COLO668 (cell line): ENCODE data around the gene GUF1.
"Not testable (repeated sequence)": the region's sequence is repeated elsewhere in the genome, so short reads cannot be mapped to it uniquely, and the experiment has no call there.

ENCODE experiments used
- DNase-seq: peaks from one replicate; lab custom pipeline; 2025; ENCODE audit not compliant: unreplicated experiment; lab: John Stamatoyannopoulos, UW

Gene GUF1

DNA sequence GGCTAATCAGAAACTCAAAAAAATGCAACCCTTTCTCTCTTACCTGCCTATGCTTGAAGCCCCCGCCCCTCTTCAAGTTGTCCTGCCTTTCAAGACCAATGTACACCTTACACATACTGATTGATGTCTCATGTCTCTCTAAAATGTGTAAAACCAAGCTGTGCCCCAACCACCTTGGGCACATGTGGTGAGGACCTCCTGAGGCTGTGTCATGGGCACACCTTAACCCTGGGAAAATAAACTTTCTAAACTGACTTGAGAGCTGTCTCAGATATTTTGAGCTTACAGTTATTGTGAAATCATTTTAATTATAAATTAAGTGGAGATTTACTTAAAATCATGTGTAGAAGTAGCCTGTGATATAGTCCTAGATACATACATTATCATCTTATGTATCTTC lies 22.2 kb downstream of the GUF1 start:
- DNase-seq = no peak

DNA sequence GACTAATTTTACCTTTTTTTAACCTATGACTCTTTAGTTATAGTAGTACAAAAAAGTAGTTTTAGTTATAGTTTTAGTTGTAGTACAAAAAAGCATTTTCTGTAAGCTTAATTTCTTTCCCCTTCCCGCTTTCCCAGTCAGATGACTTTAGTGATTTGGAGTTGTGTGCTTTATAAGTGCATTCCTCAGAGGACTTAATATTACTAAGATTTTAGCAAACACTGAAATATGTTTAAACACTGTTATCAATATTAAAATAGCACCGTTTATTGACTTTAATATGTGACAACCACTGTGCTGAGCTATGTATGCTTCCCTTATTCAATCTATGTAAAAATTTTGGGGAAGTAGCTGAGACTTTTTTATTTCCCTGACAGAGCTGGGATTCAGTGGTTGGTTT lies 22.8 kb downstream of the GUF1 start:
- no peak for DNase-seq

DNA sequence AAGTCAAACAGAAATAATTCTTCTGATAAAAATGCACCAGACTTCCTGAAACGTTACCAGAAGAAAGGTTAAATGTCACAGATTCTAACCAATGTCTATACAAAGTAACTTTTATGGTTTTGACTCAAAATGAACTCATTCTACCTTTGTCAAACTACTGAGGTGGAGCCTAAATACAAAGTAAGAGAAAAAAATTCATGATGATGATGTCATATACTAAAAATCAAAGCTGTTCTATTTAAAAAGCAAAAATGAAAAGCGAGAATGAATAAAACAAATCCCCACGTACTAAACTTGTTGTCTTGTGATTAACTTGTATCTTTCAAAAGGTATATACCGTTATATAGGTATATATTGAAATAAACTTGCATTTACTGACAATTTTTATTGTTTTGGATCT lies 26.5 kb downstream of the GUF1 start:
- no peak for DNase-seq

DNA sequence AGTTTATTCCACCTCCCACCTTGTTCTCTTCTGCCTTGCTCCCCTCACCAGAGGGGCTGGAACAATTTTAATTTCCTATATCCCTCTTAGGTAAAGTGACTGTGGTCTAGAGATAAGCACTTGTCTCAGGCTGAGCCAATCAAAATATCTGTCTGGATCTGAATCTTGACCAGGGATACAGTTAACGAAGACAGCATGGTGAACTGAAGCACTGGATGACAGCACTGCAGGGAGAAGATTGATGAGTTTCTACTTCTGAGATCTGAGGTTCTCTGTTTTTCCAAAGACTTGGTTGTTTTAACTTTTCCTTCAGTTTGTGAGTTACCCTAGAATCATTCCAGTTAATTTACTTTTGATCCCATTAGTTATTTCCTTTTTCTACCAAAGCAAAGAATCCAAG lies 34.9 kb downstream of the GUF1 start:
- no peak for DNase-seq

DNA sequence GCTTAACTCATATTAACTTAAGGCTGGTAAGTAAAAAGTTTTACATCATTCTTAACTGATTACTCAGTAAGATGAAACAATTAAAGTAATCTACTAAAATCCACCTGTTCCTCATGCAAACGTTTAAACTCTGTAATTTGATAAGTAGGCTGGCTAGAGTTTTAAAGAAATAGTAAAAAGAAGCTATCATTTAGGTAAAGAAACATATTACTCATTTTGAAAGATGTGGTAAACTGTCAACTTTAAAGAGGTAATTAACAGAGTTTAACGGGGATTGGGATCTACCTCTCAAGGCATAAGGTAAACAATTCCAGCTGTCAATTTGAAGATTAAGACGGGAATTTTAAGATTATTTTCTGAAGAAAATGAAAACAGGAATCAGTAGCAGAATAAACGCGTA lies 38.4 kb downstream of the GUF1 start:
- no peak for DNase-seq

DNA sequence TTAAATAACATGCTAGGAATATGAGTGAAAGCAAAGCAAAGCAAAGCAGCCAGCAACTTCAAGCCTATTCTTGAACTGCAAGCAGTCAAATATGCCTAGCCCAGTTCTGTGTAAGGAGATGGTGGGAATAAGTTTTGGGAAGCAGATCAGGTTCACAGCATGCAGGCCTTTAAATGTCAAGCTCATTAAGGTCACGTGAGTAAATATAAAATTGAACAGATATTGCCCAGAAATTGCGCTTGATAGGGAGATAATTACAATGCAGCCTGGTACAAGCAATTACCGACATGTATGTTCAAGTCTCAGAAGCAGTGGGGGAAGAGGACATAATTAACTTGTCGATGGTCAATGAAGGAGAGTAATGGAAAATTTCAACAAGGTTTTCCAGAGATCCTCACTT lies 42.2 kb downstream of the GUF1 start:
- DNase-seq = no peak

DNA sequence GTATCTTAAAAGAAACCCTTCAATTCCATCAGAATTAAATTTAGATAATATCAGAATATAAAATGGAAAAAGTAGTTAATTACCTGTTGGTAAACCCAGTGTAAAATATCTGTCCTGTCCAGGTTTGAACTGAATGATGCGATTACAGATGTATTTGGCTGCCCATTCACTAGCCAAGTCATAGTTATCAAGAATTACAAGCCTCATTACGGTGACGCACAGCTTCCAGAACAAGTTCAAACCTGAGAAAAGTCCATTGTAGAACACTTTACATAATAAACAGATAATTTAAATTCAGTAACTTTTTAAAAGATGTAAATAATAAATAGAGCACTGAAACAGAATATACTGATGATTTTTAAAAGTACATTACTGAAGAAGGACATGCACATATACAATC lies 43.8 kb downstream of the GUF1 start:
- no peak for DNase-seq

DNA sequence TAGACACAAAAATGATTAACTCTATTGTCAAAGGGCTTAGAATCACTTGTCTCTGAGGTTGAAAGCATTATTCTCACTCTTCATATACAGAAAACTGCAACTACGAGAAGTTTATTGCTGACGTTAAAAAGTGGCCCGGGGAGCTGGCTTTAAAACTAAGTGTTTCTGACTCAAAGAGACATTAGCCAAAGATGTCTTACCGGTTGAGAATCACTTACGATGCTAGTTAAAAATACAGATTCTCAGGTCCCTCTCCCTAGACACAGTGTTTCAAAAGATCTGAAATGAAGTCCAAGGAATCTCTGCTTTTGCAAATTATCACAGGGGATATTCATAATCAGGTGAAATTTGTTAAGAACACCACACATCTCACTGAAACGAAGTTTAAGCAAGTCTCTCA lies 46.9 kb downstream of the GUF1 start:
- no peak for DNase-seq

DNA sequence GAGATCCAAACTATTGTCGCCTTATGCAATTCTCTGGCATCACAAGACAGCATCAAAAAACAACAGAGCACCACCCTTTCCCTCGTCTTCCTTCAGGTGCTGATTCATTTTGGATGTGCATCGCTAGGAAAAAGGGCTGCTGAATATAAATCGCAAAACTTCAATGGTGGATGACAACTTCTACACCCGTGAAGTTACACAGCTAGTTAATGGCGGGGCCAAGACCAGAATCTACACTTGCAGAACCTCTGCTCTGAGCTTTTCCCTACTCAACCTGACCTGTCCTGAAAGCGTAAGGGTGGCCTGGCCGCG lies 47.5 kb downstream of the GUF1 start:
- DNase-seq = no peak

DNA sequence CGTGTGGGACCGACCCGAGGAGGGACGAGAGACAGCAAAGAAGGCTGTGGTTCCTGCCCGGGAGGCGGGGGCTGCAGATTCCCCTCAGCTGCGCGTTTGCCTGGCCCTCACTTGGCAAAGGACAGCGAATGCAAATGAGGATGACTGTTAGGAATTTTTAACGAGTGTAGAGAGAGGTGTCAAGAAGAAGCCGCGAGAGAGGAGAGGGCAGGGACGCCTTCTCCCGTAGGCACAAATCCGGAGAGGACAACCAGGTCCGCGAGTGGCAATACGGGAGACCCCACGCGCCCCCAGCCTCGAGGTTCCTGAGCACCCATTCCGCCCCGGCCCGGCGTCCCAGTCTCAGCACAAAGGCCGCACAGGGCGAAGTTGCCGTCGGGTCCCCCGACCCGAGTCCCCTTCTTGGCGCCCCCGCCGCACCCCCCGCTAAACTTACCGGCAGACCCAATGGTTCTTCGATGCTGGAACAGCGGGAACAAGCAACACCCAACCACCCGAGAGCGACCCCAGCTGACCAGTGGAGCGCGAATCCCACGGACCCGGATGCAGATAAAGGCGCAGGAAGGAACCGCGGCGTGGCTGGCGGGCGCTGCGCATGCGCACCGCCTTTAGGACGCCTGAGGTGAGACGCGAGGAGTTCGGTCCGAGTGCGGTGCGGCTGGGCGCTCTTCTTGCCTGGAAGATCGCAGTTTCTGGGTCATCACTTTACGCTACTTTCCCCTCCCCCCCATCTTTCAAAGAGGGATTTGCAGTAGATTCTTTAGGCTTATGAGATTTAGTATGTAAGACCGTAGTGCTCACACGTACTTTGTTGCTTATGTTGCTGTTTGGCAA lies 48.0 kb downstream of the GUF1 start, which contains the start of gene GNPDA2:
TSS of gene GNPDA2 (minus strand) at position 519 of the 834 bp plus-strand sequence. CDS start 4,349 bp downstream, outside the sequence.
- peak; percentile 90 for DNase-seq

DNA sequence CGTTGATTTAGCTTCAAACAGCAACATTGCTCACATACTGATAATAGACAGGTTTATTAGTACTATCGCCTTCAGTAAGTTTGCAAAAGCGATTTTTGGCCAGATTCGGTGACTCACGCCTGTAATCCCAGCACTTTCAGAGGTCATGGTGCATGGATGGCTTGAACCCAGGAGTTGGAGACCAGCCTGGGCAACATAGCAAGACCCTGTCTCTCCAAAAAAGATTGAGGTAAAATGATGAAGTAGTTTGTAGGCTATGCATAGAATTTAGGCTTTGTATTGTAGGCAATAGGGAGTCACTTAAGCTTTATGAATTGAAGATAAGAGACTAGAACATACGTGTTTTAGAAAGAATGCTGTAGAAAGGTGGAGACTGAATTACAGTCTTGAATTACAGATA lies 49.3 kb downstream of the GUF1 start:
- DNase-seq = no peak

DNA sequence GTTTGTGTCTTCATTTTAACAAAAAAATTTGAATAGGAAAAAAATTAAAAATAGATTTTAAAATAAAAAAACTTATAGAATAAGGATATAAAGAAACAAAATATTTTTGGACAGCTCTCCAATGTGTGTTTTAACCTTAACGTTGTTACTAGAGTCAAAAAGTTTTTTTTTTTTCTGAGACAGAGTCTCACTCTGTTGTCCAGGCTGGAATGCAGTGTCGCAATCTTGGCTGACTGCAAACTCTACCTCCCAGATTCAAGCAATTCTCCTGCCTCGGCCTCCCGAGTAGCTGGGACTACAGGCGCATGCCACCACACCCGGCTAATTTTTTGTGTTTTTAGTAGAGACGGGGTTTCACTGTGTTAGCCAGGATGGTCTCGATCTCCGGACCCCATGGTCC lies 50.5 kb downstream of the GUF1 start:
- DNase-seq = not testable (repeated sequence)

DNA sequence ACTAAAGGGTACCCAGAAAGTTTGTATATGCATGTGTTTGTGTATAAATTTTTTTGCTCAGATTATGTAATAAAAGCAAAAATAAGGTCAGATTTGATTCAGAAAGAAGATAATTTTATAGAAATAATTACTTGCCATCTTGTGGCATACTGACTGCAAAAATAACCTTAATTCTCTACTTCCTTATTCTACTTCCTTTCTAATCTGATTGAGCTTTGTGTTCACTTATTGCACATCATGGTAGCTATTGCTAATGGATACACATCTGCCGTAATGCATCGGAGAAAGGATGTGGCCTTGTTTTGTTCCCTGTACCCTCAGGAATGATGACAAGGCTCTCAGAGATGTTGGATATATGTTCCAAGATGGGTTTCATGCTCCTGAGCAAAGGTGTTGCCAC lies 58.7 kb downstream of the GUF1 start:
- DNase-seq = no peak

DNA sequence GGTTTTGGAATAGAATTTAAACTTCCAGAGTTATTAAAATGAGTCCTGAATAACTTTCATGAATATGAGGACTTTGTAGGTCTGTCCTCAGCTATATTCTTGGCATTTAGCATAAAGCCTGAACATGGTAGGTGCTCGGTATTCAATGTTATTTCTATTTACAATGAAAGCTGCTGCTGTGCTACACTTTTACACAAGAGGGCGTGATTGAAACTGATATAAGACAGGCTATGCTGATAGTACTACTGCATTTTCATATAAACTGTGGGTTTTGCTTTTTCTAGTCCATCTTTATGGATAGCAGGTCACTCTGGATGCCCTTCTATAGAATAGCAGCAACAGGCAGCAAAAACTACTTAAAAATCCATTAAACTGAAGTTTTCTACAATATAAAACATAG lies 60.4 kb downstream of the GUF1 start:
- no peak for DNase-seq

DNA sequence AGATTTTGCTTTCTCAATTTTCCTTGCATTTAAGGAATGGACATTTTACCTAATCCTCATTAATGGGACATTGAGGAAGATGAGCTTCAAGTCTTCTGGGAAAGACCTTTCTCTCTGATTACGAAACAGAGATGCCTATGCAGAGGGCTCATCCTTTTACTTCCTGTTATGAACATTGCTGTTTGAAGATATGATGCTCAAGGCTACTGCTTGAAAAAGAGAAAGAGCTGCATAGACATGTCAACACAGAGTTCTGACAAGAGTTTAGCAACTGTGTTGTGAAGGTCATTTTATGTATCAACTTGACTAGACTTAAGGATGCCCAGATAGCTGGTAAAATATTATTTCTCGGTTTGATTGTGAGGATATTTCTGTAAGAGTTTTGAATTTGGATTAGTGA lies 62.0 kb downstream of the GUF1 start:
- no peak for DNase-seq
